H1 (cell line): ENCODE measurements around the gene IQCE. TPM values are rescaled to one million over a fixed set of nuclear protein-coding genes. Genes with fewer than 3 reads are reported as not detected.

Source experiments
- CHD2 ChIP-seq: IDR thresholded peaks from 2 replicates; pipeline ENCODE4 v1.6.1; 2012; ENCODE audit warnings: low read length, improper control_type of control experiment
- EP300 ChIP-seq, 2 experiments: IDR thresholded peaks; 1 replicate in 1 of 2; 2 replicates in 1 of 2; pipeline ENCODE4 v1.6.1; 2011 to 2012; ENCODE audit warnings: low read depth in 2 of 2, low read length in 2 of 2, mild to moderate bottlenecking in 2 of 2, borderline replicate concordance in 1 of 2, inconsistent platforms in 1 of 2, moderate library complexity in 1 of 2
- HDAC6 ChIP-seq: IDR thresholded peaks from one replicate; pipeline ENCODE4 v1.7.1; 2012; ENCODE audit warnings: low read depth, mild to moderate bottlenecking, inconsistent platforms, low read length, moderate library complexity
- KDM4A ChIP-seq: IDR thresholded peaks from one replicate; pipeline ENCODE4 v1.7.1; 2012; ENCODE audit warnings: low read depth, mild to moderate bottlenecking, moderate library complexity, low read length, inconsistent platforms; ENCODE audit not compliant: severe bottlenecking
- KDM5A ChIP-seq: fragments of 200-600 bp; IDR thresholded peaks from 2 replicates; pipeline ENCODE4 v1.7.1; 2012; ENCODE audit warnings: mild to moderate bottlenecking, low read length, inconsistent platforms, mixed read lengths
- MAFK ChIP-seq: IDR thresholded peaks from 2 replicates; pipeline ENCODE4 v1.6.1; 2012; ENCODE audit warnings: low read depth, mild to moderate bottlenecking, improper control_type of control experiment, low read length
- PHF8 ChIP-seq: fragments of 200-600 bp; sonication (generic); conservative IDR thresholded peaks from 2 replicates; pipeline ENCODE4 v1.7.1; 2012; ENCODE audit warnings: low read depth, mild to moderate bottlenecking, inconsistent platforms, low read length, moderate library complexity
- SAP30 ChIP-seq: fragments of 300-600 bp; sonication (generic); IDR thresholded peaks from 2 replicates; pipeline ENCODE4 v1.7.1; 2012; ENCODE audit warnings: low read length, moderate library complexity, mild to moderate bottlenecking, inconsistent platforms; ENCODE audit not compliant: insufficient read depth, insufficient replicate concordance
- SRF ChIP-seq: IDR thresholded peaks from 2 replicates; pipeline ENCODE4 v1.6.1; 2011; ENCODE audit warnings: mild to moderate bottlenecking, low read depth, low read length, moderate library complexity
- ZNF274 ChIP-seq: IDR thresholded peaks from 2 replicates; pipeline ENCODE4 v1.7.0; 2012; ENCODE audit warnings: low read length, borderline replicate concordance; ENCODE audit errors: extremely low read depth
- polyA plus RNA-seq, 7 experiments: library from polyadenylated mRNA; depleted of rRNA in 3 of 7; stranded (reverse) in 5 of 7; unstranded in 2 of 7; fragments of >200 nt in 5 of 7; fragments of 200-250 nt in 2 of 7; gene quantifications; 1 replicate in 5 of 7; 2 replicates in 1 of 7; 4 replicates in 1 of 7; pipeline versions ENCODE4 v1.2.1 to v1.2.3, GENCODE V29; 2011 to 2013; ENCODE audit warnings: missing spikeins in 2 of 7, mixed read lengths in 2 of 7
- total RNA-seq: library from RNA; stranded (reverse); fragmentation: NEBNext Ultra II Directional; extraction: Animal tissue kit (Norgen Biotek cat#: 25700); gene quantifications from 2 replicates; pipeline ENCODE4 v1.2.1, GENCODE V29; 2021

The IQCE gene
- total and polyA plus RNA-seq, 2 of the 8 experiments (the other 6 are each of a cell fraction or from before 2014, with no cell fraction given), result 2.2 to 4.9 TPM

GRCh38 chr7:2555121-2556052 lies 3.4 kb upstream of the IQCE start, which contains the start of gene BRAT1 (continued):
- TF ChIP-seq PHF8 (peak; percentile 74), ZNF274 (no peak), KDM4A (peak; percentile 58), SAP30 (no peak), HDAC6 (no peak), KDM5A (no peak), SRF (no peak), CHD2 (no peak), EP300 (IDR thresholded peaks at IDR 0.05; ENCODE audit: borderline replicate concordance in 1 of 2, low read depth in 2 of 2, low read length in 2 of 2) (peak in 1 of 2 experiments; percentile 98; a peak in 2 of 3 replicates), MAFK (no peak)
